Superior temporal gyrus (tissue), 1 donor: ENCODE results near the gene TSEN15.

Experiments used
- DNase-seq: peaks from one replicate; pipeline ENCODE4 v3.0.0-alpha.2; 2016; ENCODE audit errors: extremely low spot score

The TSEN15 gene

GRCh38 chr1:184051485-184052193 is at the start of gene TSEN15:
Gene TSEN15, plus strand, starts transcription at chr1:184051730. Its CDS starts 26 bp downstream, at chr1:184051756.
- peak; percentile 80 for DNase-seq

- peak; percentile 91 for DNase-seq
Observed at GRCh38 chr1:184002071-184002470, 49.5 kb upstream of the TSEN15 start.

GRCh38 chr1:184004935-184005334 is 46.6 kb upstream of the TSEN15 start:
- DNase-seq: no peak

- no peak for DNase-seq
Observed at GRCh38 chr1:184005506-184005905, 46.0 kb upstream of the TSEN15 start.

- DNase-seq: no peak
Observed at GRCh38 chr1:184010788-184011187, 40.7 kb upstream of the TSEN15 start.

GRCh38 chr1:184012187-184012586 is 39.3 kb upstream of the TSEN15 start:
- no peak for DNase-seq

- DNase-seq: no peak
Observed at GRCh38 chr1:184014271-184014670, 37.3 kb upstream of the TSEN15 start.

- DNase-seq: no peak
Observed at GRCh38 chr1:184016169-184016568, 35.4 kb upstream of the TSEN15 start.

GRCh38 chr1:184017306-184017705 is 34.2 kb upstream of the TSEN15 start:
- DNase-seq: peak; percentile 74

GRCh38 chr1:184018622-184019021 is 32.9 kb upstream of the TSEN15 start:
- no peak for DNase-seq

GRCh38 chr1:184019069-184019468 is 32.5 kb upstream of the TSEN15 start:
- DNase-seq: peak; percentile 88

- peak; percentile 89 for DNase-seq
Observed at GRCh38 chr1:184019506-184019905, 32.0 kb upstream of the TSEN15 start.

GRCh38 chr1:184020328-184020727 is 31.2 kb upstream of the TSEN15 start:
- DNase-seq: peak; percentile 65

GRCh38 chr1:184020855-184021254 is 30.7 kb upstream of the TSEN15 start:
- no peak for DNase-seq

GRCh38 chr1:184021728-184022127 is 29.8 kb upstream of the TSEN15 start:
- peak; percentile 84 for DNase-seq

GRCh38 chr1:184022668-184023067 is 28.9 kb upstream of the TSEN15 start:
- DNase-seq: peak; percentile 68

- DNase-seq: peak; percentile 73
Observed at GRCh38 chr1:184023171-184023570, 28.4 kb upstream of the TSEN15 start.

- no peak for DNase-seq
Observed at GRCh38 chr1:184025242-184025675, 26.3 kb upstream of the TSEN15 start.

- DNase-seq: peak; percentile 40
Observed at GRCh38 chr1:184027826-184028695, 23.5 kb upstream of the TSEN15 start.

GRCh38 chr1:184028854-184029623 is 22.5 kb upstream of the TSEN15 start:
- peak; percentile 84 for DNase-seq

- peak; percentile 71 for DNase-seq
Observed at GRCh38 chr1:184030433-184031091, 21.0 kb upstream of the TSEN15 start.

- DNase-seq: peak; percentile 54
Observed at GRCh38 chr1:184031092-184031408, 20.5 kb upstream of the TSEN15 start.
